GM19452 (cell line): ENCODE data around the gene CC2D2B.

Experiments
- ATAC-seq: cut with Tn5 transposase; IDR thresholded peaks from one replicate; pipeline ENCODE4 v1.9.1; 2021; ENCODE audit not compliant: unreplicated experiment

Gene CC2D2B

DNA sequence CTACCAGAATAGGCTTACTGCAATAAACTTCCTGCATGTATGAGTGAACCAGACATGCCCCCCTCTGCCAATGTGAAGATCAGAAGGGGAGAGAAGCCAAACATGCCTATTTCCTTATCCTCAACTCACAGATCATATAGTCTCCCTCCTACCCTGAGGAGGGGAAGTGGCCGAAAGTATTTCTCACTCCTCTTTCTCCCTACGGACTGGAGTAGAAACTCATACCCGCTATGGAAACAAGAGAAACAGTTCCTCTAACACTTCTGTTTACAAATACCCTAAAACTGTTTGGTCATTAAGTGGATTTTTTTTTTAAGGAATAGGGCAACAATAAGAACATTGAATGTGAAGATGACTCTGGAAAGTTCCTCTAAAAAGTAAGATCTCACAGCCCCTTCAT lies 167.0 kb downstream of the CC2D2B start:
- ATAC-seq = no peak

DNA sequence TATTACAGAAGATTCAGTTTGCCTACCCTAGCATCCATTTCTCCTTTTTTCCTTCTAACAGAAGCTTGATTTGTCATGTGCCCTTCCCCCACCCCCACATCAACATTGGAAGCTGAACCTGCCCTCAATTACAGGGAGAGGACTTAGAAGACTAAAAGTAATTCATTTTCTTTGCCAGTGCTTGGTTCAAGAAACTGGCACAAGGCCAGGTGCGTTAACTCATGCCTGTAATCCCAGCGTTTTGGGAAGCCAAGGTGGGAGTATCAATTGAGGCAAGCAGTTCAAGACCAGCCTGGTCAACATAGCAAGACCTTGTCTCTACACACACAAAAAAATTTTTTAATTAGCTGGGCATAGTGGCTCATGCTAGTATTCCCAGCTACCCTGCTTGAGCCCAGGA lies 168.2 kb downstream of the CC2D2B start:
- ATAC-seq = no peak

DNA sequence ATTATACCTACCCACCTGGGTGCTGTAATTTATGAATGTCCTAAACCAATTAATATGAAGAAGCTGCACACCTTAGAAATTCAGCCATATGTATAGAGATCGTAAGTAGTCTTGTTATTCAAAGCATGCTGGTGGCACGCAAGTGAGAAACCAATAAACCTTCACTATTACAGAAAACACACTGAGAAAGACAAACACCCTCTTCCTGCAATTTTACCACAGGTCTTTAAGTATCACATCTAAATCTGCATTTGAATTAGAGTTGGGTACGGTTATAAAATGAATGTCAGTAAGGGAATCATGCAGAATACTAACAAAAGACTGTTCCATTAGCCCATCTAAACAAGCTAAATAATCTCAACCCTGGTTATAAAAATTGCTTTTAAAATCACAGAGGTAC lies 169.4 kb downstream of the CC2D2B start:
- ATAC-seq = no peak

DNA sequence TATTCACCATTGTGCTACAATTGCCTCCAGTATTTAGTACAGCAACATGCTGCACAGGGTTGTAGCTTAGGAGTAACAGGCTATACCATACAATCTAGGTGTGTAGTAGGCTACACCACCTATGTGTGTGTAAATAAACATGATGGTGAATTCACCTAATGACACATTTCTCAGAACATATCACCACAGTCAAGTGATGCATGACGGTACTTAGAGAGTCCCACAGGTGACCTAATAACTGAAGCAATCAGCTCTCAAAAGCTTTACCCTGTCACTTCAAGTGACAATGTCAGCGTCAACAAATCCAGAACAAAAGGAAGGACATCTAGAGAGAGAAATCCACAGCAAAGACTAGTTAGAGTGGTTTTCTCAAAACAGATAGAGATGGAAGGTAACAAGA lies 174.4 kb downstream of the CC2D2B start:
- ATAC-seq = no peak
